HepG2 (cell line): ENCODE measurements around the gene PEX5L. TPM values are rescaled to one million over a fixed set of nuclear protein-coding genes. Genes with fewer than 3 reads are reported as not detected.

Source experiments
- ATAC-seq: fragments of 200-7000 bp; cut with Tn5 transposase; 3 replicates; pipeline ENCODE4 v1.9.1; 2020; ENCODE audit warnings: mild to moderate bottlenecking, moderate library complexity
- BruUV-seq: library from RNA; stranded (reverse); fragments of 400-500 nt; replicated peaks from 2 replicates; lab custom pipeline; 2021; lab: Mats Ljungman, UMichigan
- CTCF ChIA-PET: fragments of 300-600 bp; formaldehyde crosslinking; extraction: SDS; loops from one replicate; lab custom pipeline; 2021; ENCODE audit warnings: low total read pairs, inconsistent platforms, low intra/inter-chr PET ratio; lab: Yijun Ruan, JAX
- POLR2A ChIA-PET: fragments of 350-600 bp; sonication (Branson Sonifier 250); formaldehyde crosslinking; loops from one replicate; lab custom pipeline; 2020; ENCODE audit warnings: antibody characterized with exemption, inconsistent platforms; lab: Yijun Ruan, JAX
- DNase-seq: peaks from one replicate; pipeline ENCODE4 v3.0.0-alpha.2; 2015; ENCODE audit warnings: low spot score
- FAIRE-seq: peaks from 3 replicates; lab custom pipeline; 2011; peaks lifted over from hg19 to GRCh38; lab: Jason Lieb, UNC
- H2AFZ ChIP-seq: one replicate; pipeline ENCODE4 v1.6.1; 2011; ENCODE audit warnings: low read length, inconsistent platforms
- H3K27ac ChIP-seq: fragments of 300-600 bp; 3 replicates; pipeline ENCODE4 v1.8.0; 2011; ENCODE audit warnings: mixed run types, mild to moderate bottlenecking, mixed read lengths, low read length, inconsistent platforms; ENCODE audit not compliant: insufficient read depth; ENCODE audit errors: extremely low read length
- H3K27me3 ChIP-seq, 2 experiments: fragments of 200-600 bp in 1 of 2; 2 replicates in 1 of 2; 3 replicates in 1 of 2; pipeline versions ENCODE4 v1.6.0 to v1.8.0; 2011; ENCODE audit warnings: low read length in 2 of 2, mild to moderate bottlenecking in 2 of 2, moderate library complexity in 2 of 2, inconsistent platforms in 1 of 2; ENCODE audit not compliant: insufficient read depth in 2 of 2, control insufficient read depth in 1 of 2
- H3K36me3 ChIP-seq, 2 experiments: fragments of 200-600 bp in 1 of 2; replicated peaks in 1 of 2; 2 replicates in 1 of 2; 3 replicates in 1 of 2; pipeline versions ENCODE4 v1.5.1 to v1.8.0; 2011; ENCODE audit warnings: low read length in 2 of 2, inconsistent platforms in 1 of 2; ENCODE audit not compliant: insufficient read depth in 2 of 2, control insufficient read depth in 1 of 2
- H3K4me1 ChIP-seq: 2 replicates; pipeline ENCODE4 v1.5.1; 2012; ENCODE audit warnings: low read length, inconsistent platforms; ENCODE audit not compliant: insufficient read depth
- H3K4me2 ChIP-seq: 2 replicates; pipeline ENCODE4 v1.6.0; 2011; ENCODE audit warnings: low read depth, low read length, inconsistent platforms
- H3K4me3 ChIP-seq, 3 experiments: fragments of 200-600 bp in 1 of 3; sonication (generic), shearing (Covaris generic) in 1 of 3; replicated peaks in 1 of 3; 2 replicates each; pipeline ENCODE4 v1.5.1; 2011 to 2016; ENCODE audit warnings: low read length in 3 of 3, inconsistent platforms in 2 of 3, low read depth in 2 of 3, mild to moderate bottlenecking in 2 of 3, control low read depth in 1 of 3, mixed read lengths in 1 of 3; ENCODE audit not compliant: insufficient read depth in 1 of 3
- H3K79me2 ChIP-seq: one replicate; pipeline ENCODE4 v1.6.1; 2011; ENCODE audit warnings: low read length, inconsistent platforms; ENCODE audit not compliant: insufficient read depth
- H3K9ac ChIP-seq: 2 replicates; pipeline ENCODE4 v1.6.0; 2011; ENCODE audit warnings: mild to moderate bottlenecking, low read depth, low read length, inconsistent platforms; ENCODE audit not compliant: insufficient read depth
- H3K9me3 ChIP-seq: 2 replicates; pipeline ENCODE4 v1.5.1; 2012; ENCODE audit warnings: mild to moderate bottlenecking, low read length
- H4K20me1 ChIP-seq: 2 replicates; pipeline ENCODE4 v1.6.0; 2011; ENCODE audit warnings: inconsistent platforms, mild to moderate bottlenecking, low read length, moderate library complexity; ENCODE audit not compliant: insufficient read depth
- HDAC2 ChIP-seq: sonication (generic); formaldehyde crosslinking; IDR thresholded peaks from 2 replicates; pipeline ENCODE4 v1.4.0; 2020; ENCODE audit warnings: missing genetic modification reagents
- KLF12 ChIP-seq: sonication (generic); formaldehyde crosslinking; IDR thresholded peaks from 2 replicates; pipeline ENCODE4 v1.4.0; 2020; ENCODE audit warnings: missing genetic modification reagents, borderline replicate concordance
- SOX6 ChIP-seq, 2 experiments: fragments of 450-650 bp in 1 of 2; sonication (generic) in 1 of 2; formaldehyde crosslinking in 1 of 2; IDR thresholded peaks; 2 replicates each; pipeline versions ENCODE4 v1.4.0 to v1.6.1; 2017 to 2020; ENCODE audit warnings: antibody characterized with exemption in 1 of 2, mild to moderate bottlenecking in 1 of 2, missing genetic modification reagents in 1 of 2
- ZNF124 ChIP-seq: sonication (generic); formaldehyde crosslinking; IDR thresholded peaks from 2 replicates; pipeline ENCODE4 v1.4.0; 2020; ENCODE audit warnings: missing genetic modification reagents
- ZNF264 ChIP-seq: sonication (generic); formaldehyde crosslinking; IDR thresholded peaks from 2 replicates; pipeline ENCODE4 v1.4.0; 2020; ENCODE audit warnings: missing genetic modification reagents
- ZNF367 ChIP-seq: sonication (generic); formaldehyde crosslinking; IDR thresholded peaks from 2 replicates; pipeline ENCODE4 v1.4.0; 2020; ENCODE audit warnings: missing genetic modification reagents, borderline replicate concordance
- ZNF672 ChIP-seq: sonication (generic); formaldehyde crosslinking; IDR thresholded peaks from 2 replicates; pipeline ENCODE4 v1.8.1; 2022; ENCODE audit warnings: missing genetic modification reagents
- WGBS: methylation state at CpG from one replicate; pipeline ENCODE4 v1.1.6; 2017; ENCODE audit warnings: low lambda C conversion rate; 5-methylcytosine and 5-hydroxymethylcytosine counted together
- in situ Hi-C: cut with HindIII; loops from 2 replicates; pipeline ENCODE4 v1.10.0; 2017; ENCODE audit warnings: low pct_unique_long_range_greater_than_20kb; ENCODE audit not compliant: extremely low pct_ligation_motif_present
- intact Hi-C: fragments of 100-400 bp; cut with micrococcal nuclease; formaldehyde crosslinking; loops from one replicate; pipeline ENCODE4 v1.10.0; 2022; ENCODE audit not compliant: unreplicated experiment
- polyA plus RNA-seq, 8 experiments: library from polyadenylated mRNA; depleted of rRNA in 3 of 8; stranded (reverse) in 7 of 8; unstranded in 1 of 8; fragments of >200 nt; fragmentation: Illumina TruSeq in 4 of 8; extraction: Trizol in 4 of 8; gene quantifications; 2 replicates each; pipeline versions ENCODE4 v1.2.1 to v1.2.3, GENCODE V29; 2011 to 2016; ENCODE audit warnings: low read depth in 4 of 8, missing spikeins in 1 of 8, mixed read lengths in 1 of 8; ENCODE audit not compliant: insufficient read depth in 1 of 8
- total RNA-seq, 5 experiments: library from RNA; depleted of rRNA; stranded (reverse); fragments of >200 nt; fragmentation: Illumina TruSeq; extraction: Trizol; gene quantifications; 2 replicates each; pipeline ENCODE4 v1.2.3, GENCODE V29; 2016; ENCODE audit warnings: low read depth in 1 of 5
- TF ChIP-seq, protein P1 (sequence below): sonication (generic); formaldehyde crosslinking; IDR thresholded peaks from 2 replicates; pipeline ENCODE4 v1.4.0; 2020; ENCODE audit warnings: missing genetic modification reagents
- TF ChIP-seq, protein P2 (sequence below): IDR thresholded peaks from 2 replicates; pipeline ENCODE4 v1.6.1; 2012; ENCODE audit warnings: inconsistent platforms
- TF ChIP-seq, protein P3 (sequence below): sonication (generic); formaldehyde crosslinking; IDR thresholded peaks from 2 replicates; pipeline ENCODE4 v1.8.1; 2022; ENCODE audit warnings: low read depth, mild to moderate bottlenecking, missing genetic modification reagents

Gene PEX5L
- total and polyA plus RNA-seq, 2 of the 13 experiments (the other 11 are each of a cell fraction or from before 2014, with no cell fraction given), result not detected

DNA sequence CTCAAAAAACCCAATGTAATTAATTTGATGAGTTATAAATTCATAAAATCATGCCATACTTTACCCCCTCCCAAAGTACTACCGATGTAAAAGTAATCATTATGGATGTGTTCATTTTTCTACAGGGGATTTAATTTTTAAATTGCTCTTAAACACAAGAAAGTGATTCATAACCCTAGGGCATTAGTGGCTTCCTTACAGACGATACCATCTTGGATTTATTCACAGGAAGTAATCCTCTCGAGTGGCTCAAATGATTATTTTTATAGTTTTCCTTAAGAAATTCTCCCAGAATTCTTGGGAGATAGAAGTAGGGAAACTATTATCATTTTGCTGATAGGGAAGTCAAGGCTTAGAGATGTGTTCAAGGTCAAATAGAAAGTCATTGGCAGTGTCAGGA, 80.9 kb downstream of the PEX5L start:
- WGBS, result 0% methylated on average over 3 of the region's 3 CpGs
- POLR2A ChIA-PET, result no interaction called here
- no peak for ATAC-seq
- no TSS peak for BruUV-seq
- no peaks in the 10 kb centered on the region for H3K79me2 ChIP-seq
- H3K9ac ChIP-seq, result no peak overlapping the region
- FAIRE-seq, result no peak
- intact Hi-C loops (no loop called here), in situ Hi-C loops (no loop called here)
- H4K20me1 ChIP-seq, result no peaks in the 10 kb centered on the region
- H3K4me1 ChIP-seq, result no peaks in the 10 kb centered on the region
- H3K4me2 ChIP-seq, result no peak overlapping the region
- no peaks in the 10 kb centered on the region for H3K36me3 ChIP-seq
- H3K4me3 ChIP-seq, result no peak overlapping the region
- H3K27me3 ChIP-seq, result peaks cover 0 to 3% of the 10 kb centered on the region in 2 experiments; a peak in 1 of 5 replicates
- DNase-seq, result no peak
- H3K9me3 ChIP-seq, result no peaks in the 10 kb centered on the region
- no peak overlapping the region for H3K27ac ChIP-seq
- H2AFZ ChIP-seq, result no peak overlapping the region
- TF ChIP-seq, protein P1, sequence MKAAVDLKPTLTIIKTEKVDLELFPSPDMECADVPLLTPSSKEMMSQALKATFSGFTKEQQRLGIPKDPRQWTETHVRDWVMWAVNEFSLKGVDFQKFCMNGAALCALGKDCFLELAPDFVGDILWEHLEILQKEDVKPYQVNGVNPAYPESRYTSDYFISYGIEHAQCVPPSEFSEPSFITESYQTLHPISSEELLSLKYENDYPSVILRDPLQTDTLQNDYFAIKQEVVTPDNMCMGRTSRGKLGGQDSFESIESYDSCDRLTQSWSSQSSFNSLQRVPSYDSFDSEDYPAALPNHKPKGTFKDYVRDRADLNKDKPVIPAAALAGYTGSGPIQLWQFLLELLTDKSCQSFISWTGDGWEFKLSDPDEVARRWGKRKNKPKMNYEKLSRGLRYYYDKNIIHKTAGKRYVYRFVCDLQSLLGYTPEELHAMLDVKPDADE (CRISPR knock-in tag), result no peak
- TF ChIP-seq, protein P2, sequence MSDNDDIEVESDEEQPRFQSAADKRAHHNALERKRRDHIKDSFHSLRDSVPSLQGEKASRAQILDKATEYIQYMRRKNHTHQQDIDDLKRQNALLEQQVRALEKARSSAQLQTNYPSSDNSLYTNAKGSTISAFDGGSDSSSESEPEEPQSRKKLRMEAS, result no peak
- TF ChIP-seq HDAC2 (CRISPR knock-in tag) (no peak), SOX6 (IDR thresholded peaks at IDR 0.05) (no peak), SOX6 (CRISPR knock-in tag; IDR thresholded peaks at IDR 0.05) (no peak), ZNF672 (CRISPR knock-in tag) (no peak), ZNF367 (CRISPR knock-in tag) (no peak), KLF12 (no peak), ZNF264 (CRISPR knock-in tag) (no peak), ZNF124 (CRISPR knock-in tag) (no peak)
- TF ChIP-seq, protein P3, sequence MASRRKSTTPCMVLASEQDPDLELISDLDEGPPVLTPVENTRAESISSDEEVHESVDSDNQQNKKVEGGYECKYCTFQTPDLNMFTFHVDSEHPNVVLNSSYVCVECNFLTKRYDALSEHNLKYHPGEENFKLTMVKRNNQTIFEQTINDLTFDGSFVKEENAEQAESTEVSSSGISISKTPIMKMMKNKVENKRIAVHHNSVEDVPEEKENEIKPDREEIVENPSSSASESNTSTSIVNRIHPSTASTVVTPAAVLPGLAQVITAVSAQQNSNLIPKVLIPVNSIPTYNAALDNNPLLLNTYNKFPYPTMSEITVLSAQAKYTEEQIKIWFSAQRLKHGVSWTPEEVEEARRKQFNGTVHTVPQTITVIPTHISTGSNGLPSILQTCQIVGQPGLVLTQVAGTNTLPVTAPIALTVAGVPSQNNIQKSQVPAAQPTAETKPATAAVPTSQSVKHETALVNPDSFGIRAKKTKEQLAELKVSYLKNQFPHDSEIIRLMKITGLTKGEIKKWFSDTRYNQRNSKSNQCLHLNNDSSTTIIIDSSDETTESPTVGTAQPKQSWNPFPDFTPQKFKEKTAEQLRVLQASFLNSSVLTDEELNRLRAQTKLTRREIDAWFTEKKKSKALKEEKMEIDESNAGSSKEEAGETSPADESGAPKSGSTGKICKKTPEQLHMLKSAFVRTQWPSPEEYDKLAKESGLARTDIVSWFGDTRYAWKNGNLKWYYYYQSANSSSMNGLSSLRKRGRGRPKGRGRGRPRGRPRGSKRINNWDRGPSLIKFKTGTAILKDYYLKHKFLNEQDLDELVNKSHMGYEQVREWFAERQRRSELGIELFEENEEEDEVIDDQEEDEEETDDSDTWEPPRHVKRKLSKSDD, result no peak
- CTCF ChIA-PET, result no interaction called here
